GM21447 (cell line): Measurements from ENCODE around the gene ARGFX.
"Not testable (repeated sequence)": the region's sequence is repeated elsewhere in the genome, so short reads cannot be mapped to it uniquely, and the experiment has no call there.

ENCODE experiments used
- ATAC-seq: cut with Tn5 transposase; IDR thresholded peaks from one replicate; pipeline ENCODE4 v1.9.1; 2021; ENCODE audit not compliant: unreplicated experiment

Gene ARGFX

GRCh38 chr3:121598564-121598963 is 30.8 kb downstream of the ARGFX start:
- no peak for ATAC-seq

GRCh38 chr3:121599900-121600299 is 32.2 kb downstream of the ARGFX start:
- ATAC-seq = not testable (repeated sequence)

GRCh38 chr3:121601212-121601812 is 33.6 kb downstream of the ARGFX start:
- ATAC-seq = no peak

DNA sequence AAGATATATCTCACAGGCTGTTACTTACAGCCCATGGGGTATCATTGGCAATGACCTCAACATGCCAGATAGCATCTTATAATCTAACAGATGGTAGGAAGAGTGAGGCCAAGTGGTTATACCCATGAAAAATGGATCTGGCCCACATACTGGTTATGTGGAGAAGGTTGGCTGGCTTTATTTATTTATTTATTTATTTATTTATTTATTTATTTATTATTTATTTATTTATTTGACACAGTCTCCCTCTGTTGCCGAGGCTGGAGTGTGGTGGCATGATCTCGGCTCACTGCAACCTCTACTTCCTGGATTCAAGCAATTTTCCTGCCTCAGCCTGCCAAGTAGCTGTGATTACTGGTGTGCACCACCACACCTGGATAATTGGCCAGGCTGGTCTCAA is 37.0 kb downstream of the ARGFX start:
- ATAC-seq = no peak

GRCh38 chr3:121606106-121606505 is 38.4 kb downstream of the ARGFX start:
- ATAC-seq = no peak
